Naive B cell (primary cell): ENCODE data around the gene UGT2A3. TPM values are rescaled to one million over a fixed set of nuclear protein-coding genes. Genes with fewer than 3 reads are reported as not detected.
"Not testable (repeated sequence)": the region's sequence is repeated elsewhere in the genome, so short reads cannot be mapped to it uniquely, and the experiment has no call there.

Experiments
- ATAC-seq, 2 donors: fragments of 150-1000 bp; cut with Tn5 transposase; 2 replicates each; pipeline ENCODE4 v1.10.0; 2021; ENCODE audit warnings: low read depth in 2 of 2, mild to moderate bottlenecking in 2 of 2, moderate library complexity in 2 of 2
- DNase-seq: peaks from one replicate; pipeline ENCODE4 v3.0.0; 2022
- H3K27ac Mint-ChIP-seq, 6 donors: one replicate each; pipeline ENCODE4 v1.8.0; 2020 to 2022; ENCODE audit warnings: mild to moderate bottlenecking in 6 of 6, mixed read lengths in 6 of 6, moderate library complexity in 5 of 6, inconsistent platforms in 2 of 6
- H3K27me3 Mint-ChIP-seq, 3 donors: one replicate each; pipeline ENCODE4 v1.8.0; 2021 to 2022; ENCODE audit warnings: mixed read lengths in 3 of 3, mild to moderate bottlenecking in 1 of 3
- H3K36me3 Mint-ChIP-seq, 2 donors: one replicate each; pipeline ENCODE4 v1.8.0; 2020 to 2022; ENCODE audit warnings: mixed read lengths in 2 of 2, inconsistent platforms in 1 of 2, mild to moderate bottlenecking in 1 of 2
- H3K4me1 Mint-ChIP-seq, 3 donors: one replicate each; pipeline ENCODE4 v1.8.0; 2020 to 2022; ENCODE audit warnings: mixed read lengths in 3 of 3, inconsistent platforms in 1 of 3, mild to moderate bottlenecking in 1 of 3, moderate library complexity in 1 of 3
- H3K4me3 Mint-ChIP-seq, 8 donors: one replicate each; pipeline ENCODE4 v1.8.0; 2020 to 2022; ENCODE audit warnings: mild to moderate bottlenecking in 8 of 8, mixed read lengths in 8 of 8, moderate library complexity in 8 of 8, inconsistent platforms in 2 of 8
- H3K9me3 Mint-ChIP-seq, 7 donors: one replicate each; pipeline ENCODE4 v1.8.0; 2020 to 2022; ENCODE audit warnings: mixed read lengths in 7 of 7, mild to moderate bottlenecking in 5 of 7, inconsistent platforms in 2 of 7, moderate library complexity in 1 of 7
- polyA plus RNA-seq, 6 donors: library from polyadenylated mRNA; unstranded; fragments of 300-500 nt; fragmentation: Illumina TruSeq; gene quantifications; one replicate each; pipeline ENCODE4 v1.2.3, GENCODE V29; 2021; ENCODE audit warnings: low read depth in 6 of 6

UGT2A3 gene
- polyA plus RNA-seq, result not detected

DNA sequence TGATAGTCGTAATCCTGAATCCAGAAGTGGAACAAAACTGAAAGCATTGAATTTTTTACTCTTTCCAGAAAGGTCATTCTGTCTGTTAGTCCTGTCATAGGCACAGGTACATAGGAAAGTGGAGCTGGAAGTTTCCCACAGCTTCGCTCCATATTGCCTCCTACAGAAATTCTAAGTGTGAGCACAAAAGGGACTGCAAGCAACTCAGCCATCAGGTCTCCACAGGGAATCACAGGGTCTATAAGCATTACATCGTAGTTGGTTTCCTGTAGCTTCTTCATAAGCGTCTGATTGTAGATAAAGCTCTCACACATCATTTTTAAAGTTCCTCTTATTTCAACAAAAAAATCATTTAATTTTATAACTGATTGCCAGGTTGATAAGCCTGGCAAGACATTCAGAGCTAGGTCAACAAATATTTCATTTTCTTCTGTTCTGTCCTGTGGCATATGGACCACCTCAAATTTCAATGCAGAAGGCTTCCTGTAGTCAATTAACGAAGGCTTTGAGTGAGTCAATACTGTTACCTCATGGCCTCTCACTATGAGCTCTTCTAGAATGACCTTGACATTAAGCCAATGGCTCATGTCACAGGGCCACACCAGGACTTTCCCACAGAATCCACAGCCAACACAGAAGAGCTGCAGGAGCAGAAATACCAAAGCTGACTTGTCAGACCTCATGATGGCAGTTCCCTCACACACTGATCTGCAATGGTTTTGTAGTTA is at the start of gene UGT2A3:
TSS of gene UGT2A3 (minus strand) at position 727 of the 728 bp plus-strand sequence. CDS start at position 683, 44 bp downstream.
- DNase-seq (no peak), ATAC-seq (no peak)
- H3K27me3 Mint-ChIP-seq, result no peaks in the 10 kb centered on the region
- H3K4me3 Mint-ChIP-seq, result no peak within 1 kb of the TSS
- peak within 1 kb of the TSS in 1 of 6 donors; percentile 7 for H3K27ac Mint-ChIP-seq
- H3K9me3 Mint-ChIP-seq, result peaks cover 0 to 4% (median 0%) of the 10 kb centered on the region in 7 donors
- no peaks in the 10 kb centered on the region for H3K36me3 Mint-ChIP-seq
- H3K4me1 Mint-ChIP-seq, result peaks cover 0 to 3% (median 0%) of the 10 kb centered on the region in 3 donors

DNA sequence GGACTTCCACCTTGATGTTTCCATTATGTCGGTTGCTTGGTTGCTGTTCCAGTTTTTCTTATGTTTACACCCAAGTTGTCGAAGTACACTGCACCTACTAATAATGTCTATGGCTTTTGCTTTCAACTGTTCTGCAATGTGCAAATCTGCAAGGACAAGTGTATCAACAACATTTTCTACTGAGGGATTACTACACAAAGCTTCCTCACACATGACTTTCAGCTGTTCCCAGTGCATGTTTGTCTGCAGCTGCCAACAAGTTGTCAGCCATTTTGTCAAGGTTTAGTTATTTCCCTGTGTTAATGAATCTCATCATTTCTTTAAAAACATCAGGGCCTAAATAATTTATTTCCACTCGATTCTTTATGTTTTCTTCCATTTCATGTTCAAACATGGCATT is 45.4 kb upstream of the UGT2A3 start:
- H3K4me1 Mint-ChIP-seq, result no peaks in the 10 kb centered on the region
- ATAC-seq (no peak), DNase-seq (no peak)
- H3K36me3 Mint-ChIP-seq, result no peaks in the 10 kb centered on the region
- no peak overlapping the region for H3K27ac Mint-ChIP-seq
- H3K4me3 Mint-ChIP-seq, result no peak overlapping the region
- H3K27me3 Mint-ChIP-seq, result no peaks in the 10 kb centered on the region
- peaks cover 0 to 5% (median 2%) of the 10 kb centered on the region in 7 donors for H3K9me3 Mint-ChIP-seq

DNA sequence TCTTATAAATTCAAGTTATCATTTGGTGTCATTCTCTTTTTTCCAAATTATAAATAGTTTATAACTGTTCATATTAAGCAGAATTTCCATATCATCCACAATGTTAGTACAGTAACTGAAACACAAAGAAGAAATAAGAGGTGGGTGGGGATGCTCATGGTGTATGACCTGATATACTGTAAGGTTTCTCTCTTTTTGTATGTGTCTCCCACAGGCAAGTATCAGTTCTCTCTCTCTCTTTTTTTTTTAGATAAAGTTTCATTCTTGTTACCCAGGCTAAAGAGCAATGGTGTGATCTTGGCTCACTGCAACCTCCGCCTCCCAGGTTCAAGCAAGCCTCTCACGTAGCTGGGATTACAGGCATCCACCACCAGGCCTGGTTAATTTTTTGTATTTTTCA is 43.7 kb upstream of the UGT2A3 start:
- Mint-ChIP-seq H3K36me3 (no peaks in the 10 kb centered on the region), H3K4me3 (no peak overlapping the region), H3K27ac (no peak overlapping the region), H3K4me1 (no peaks in the 10 kb centered on the region), H3K27me3 (no peaks in the 10 kb centered on the region), H3K9me3 (peaks cover 0 to 5% (median 2%) of the 10 kb centered on the region in 7 donors)
- no peak for DNase-seq
- ATAC-seq, result no peak

DNA sequence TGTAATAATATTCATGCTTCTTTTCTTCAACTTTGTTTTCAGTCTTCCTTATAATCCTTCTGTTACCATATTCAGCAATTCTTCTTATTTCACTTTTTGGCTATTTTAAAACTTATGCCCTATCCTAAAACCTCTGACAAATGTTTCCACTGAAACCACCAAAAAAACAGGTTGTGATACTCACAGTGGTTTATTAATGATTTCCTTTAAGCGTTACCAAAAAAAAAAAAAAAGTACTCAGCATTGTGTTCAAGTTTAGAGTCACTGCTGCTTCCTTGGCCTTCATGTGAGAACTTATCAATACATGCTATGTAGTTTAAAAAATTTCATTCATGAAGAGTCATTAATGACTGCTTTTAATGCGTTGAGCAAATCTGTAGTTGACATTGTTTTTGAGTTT is 35.4 kb upstream of the UGT2A3 start:
- H3K9me3 Mint-ChIP-seq, result peaks cover 2 to 13% (median 5%) of the 10 kb centered on the region in 7 donors
- ATAC-seq, result no peak
- no peaks in the 10 kb centered on the region for H3K4me1 Mint-ChIP-seq
- H3K36me3 Mint-ChIP-seq, result no peaks in the 10 kb centered on the region
- no peak for DNase-seq
- no peak overlapping the region for H3K4me3 Mint-ChIP-seq
- H3K27ac Mint-ChIP-seq, result no peak overlapping the region
- no peaks in the 10 kb centered on the region for H3K27me3 Mint-ChIP-seq

DNA sequence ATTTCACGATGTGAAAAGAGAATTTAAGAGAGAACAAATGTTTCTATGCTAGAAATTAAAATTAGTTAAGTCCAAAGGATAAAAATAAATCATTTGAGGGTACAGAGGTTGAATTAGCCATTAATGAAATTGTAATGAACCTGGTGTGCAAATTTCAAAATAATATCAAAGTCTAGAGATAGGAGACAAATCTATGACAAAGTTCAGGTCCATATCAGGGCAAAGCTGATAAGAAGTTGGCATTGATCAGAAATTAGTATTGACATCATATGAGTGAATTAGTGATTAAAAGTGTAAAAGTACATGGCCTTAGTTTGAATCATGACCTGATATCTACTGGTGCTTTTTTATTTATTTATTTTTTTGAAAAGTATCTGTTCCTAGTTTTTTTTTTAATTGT is 33.8 kb upstream of the UGT2A3 start:
- Mint-ChIP-seq H3K27me3 (no peaks in the 10 kb centered on the region), H3K4me1 (no peaks in the 10 kb centered on the region), H3K27ac (no peak overlapping the region), H3K36me3 (no peaks in the 10 kb centered on the region), H3K9me3 (peaks cover 2 to 13% (median 5%) of the 10 kb centered on the region in 7 donors), H3K4me3 (no peak overlapping the region)
- DNase-seq (no peak), ATAC-seq (no peak)

DNA sequence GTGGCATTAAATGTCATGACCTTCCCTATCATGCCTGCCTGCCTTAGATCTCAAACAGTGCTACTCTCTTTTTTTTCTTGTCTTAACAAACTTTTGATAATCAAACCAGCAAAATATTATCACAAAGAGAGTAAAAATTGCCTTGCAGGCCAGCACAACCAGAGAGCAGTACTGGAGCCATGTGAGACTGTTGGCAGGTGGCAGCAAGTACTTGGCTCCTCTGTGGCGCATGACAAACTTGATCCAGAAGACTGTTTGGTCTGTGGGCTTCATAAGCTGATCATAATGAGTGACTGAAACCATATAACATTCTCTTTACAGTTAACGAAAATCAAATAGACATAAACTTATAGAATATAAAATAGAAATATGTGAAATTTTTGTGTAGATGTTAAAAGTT is 33.3 kb upstream of the UGT2A3 start:
- ATAC-seq, result no peak

DNA sequence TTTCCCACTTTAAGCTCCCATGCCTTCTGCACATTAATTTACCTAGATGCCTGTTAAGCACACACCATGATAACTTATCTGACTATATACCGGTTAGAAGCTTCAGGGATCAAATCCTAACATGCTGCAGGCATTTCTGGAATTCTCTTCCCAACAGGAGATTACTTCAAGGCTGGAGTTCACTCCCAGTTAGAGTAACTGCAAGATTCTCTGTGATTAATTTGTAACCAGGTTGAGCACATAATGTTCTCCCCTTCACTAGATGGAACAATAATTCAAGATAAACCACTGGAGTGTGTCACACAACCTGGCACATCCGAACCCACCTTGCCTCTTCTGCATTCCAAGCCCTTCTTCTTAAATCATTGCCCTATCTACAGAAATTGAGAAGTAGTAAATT is 11.8 kb upstream of the UGT2A3 start:
- DNase-seq, result no peak
- Mint-ChIP-seq H3K36me3 (peaks cover 0 to 7% of the 10 kb centered on the region in 2 donors), H3K27ac (no peak overlapping the region), H3K27me3 (no peaks in the 10 kb centered on the region), H3K4me1 (no peaks in the 10 kb centered on the region), H3K9me3 (peaks cover 0 to 13% (median 5%) of the 10 kb centered on the region in 7 donors), H3K4me3 (no peak overlapping the region)
- ATAC-seq, result no peak

More for the DNA sequence above, 33.3 kb upstream of the UGT2A3 start:
- Mint-ChIP-seq H3K27ac (no peak overlapping the region), H3K4me3 (no peak overlapping the region), H3K27me3 (no peaks in the 10 kb centered on the region), H3K9me3 (peaks cover 2 to 13% (median 5%) of the 10 kb centered on the region in 7 donors), H3K4me1 (no peaks in the 10 kb centered on the region), H3K36me3 (no peaks in the 10 kb centered on the region)
- DNase-seq, result no peak

DNA sequence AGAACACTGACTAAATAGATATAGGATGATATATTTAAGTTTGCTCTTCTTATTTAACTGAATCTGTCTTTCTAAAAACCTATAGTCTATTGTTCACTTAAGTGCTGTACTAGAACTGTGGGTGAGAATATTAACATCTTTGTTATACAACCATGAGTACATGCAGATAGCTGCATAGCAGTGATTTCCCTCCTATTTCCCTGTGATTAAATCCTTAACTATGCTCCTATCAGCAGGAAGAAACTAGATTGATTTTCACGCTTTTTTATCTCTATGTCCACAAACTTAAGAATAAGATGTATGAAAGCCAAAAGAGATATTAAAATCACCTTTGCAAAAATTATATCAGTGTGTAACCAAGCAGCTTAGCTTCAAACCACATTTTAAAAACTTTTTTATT is 11.3 kb upstream of the UGT2A3 start:
- H3K9me3 Mint-ChIP-seq, result peaks cover 0 to 11% (median 5%) of the 10 kb centered on the region in 7 donors
- H3K27ac Mint-ChIP-seq, result no peak overlapping the region
- no peak for ATAC-seq
- no peaks in the 10 kb centered on the region for H3K4me1 Mint-ChIP-seq
- H3K36me3 Mint-ChIP-seq, result peaks cover 0 to 7% of the 10 kb centered on the region in 2 donors
- H3K27me3 Mint-ChIP-seq, result no peaks in the 10 kb centered on the region
- no peak for DNase-seq
- no peak overlapping the region for H3K4me3 Mint-ChIP-seq

DNA sequence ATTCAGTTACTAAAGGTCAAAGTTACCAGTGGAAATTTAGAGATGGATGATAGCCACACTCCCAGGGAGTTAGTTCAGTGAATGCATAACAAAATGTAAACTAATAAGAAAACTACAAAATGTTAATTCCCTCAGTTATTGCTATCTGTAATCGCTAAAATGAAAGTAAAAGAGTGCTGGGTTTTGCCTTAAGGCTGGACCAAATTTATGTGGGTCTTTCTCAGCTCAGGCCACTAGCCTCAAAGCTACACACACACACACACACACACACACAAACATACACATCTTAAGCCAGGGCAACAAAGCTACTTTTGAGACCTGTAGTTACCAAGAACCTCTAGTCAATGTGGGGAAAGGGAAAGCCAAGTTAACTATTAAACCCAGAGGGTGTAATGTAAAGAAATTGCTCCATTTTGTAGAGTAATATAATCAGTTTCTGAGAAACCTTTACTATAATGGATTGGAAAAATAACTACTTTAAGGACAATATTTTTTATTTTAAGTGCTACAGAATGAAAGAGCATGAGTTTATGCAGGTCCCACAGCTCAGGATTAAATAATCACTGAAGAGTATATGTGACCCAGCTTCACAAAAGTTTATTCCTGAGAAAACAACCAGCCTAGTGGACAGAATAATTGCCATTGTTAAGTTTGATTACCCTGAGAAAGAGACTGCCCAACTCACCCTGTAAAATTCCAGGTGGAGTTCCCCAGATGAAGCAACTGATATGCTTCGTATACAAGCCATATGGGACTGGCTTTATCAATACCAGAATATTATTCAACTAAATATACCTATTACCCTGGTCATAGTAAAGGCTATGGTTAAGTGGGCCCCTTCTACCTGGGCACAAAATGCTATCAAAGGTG is 8.9 kb upstream of the UGT2A3 start:
- Mint-ChIP-seq H3K4me3 (no peak overlapping the region), H3K9me3 (peaks cover 0 to 9% (median 0%) of the 10 kb centered on the region in 7 donors), H3K27me3 (no peaks in the 10 kb centered on the region), H3K36me3 (no peaks in the 10 kb centered on the region), H3K27ac (no peak overlapping the region), H3K4me1 (no peaks in the 10 kb centered on the region)
- no peak for ATAC-seq
- no peak for DNase-seq

DNA sequence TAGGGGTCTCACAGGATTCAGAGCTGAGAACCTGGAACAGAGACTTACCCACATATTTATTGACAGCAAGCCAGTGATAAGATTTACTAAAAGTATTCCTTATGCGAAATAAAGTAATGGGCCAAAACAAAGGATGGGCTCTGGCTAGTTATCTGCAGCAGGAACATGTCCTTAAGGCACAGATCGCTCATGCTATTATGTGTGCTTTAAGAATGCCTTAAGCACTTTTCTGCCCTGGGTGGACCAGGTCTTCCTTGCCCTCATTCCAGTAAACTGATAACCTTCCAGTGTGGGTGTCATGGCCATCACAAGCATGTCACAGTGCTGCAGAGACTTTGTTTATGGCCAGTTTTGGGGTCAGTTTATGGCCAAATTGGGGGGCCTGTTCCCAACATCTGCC is 7.5 kb upstream of the UGT2A3 start:
- ATAC-seq, H3K27me3 Mint-ChIP-seq, H3K9me3 Mint-ChIP-seq: not testable (repeated sequence)

DNA sequence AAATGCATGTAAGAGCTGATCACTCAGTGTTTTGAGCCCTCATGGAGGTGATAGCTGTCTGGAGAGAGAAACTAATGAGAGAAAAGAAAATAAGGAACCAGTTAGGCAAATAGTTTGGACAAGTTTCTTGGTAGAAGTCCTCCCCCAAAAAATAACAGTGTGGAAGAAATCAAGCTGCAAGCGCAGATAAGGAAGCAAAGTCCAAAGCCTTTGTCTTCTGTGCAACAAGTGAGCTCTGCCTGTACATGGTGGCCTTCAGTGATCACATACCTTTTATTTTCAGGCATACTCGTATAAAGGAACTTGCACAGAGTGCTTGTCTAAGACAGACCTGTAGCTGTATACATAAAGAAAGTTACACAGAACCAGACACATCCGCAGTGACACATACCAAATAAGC is 2.5 kb upstream of the UGT2A3 start:
- Mint-ChIP-seq H3K36me3 (no peaks in the 10 kb centered on the region), H3K27ac (no peak overlapping the region), H3K4me3 (no peak overlapping the region), H3K4me1 (peaks cover 0 to 3% (median 0%) of the 10 kb centered on the region in 3 donors), H3K9me3 (peaks cover 0 to 4% (median 0%) of the 10 kb centered on the region in 7 donors), H3K27me3 (no peaks in the 10 kb centered on the region)
- ATAC-seq, result no peak
- no peak for DNase-seq

More for the DNA sequence above, 7.5 kb upstream of the UGT2A3 start:
- H3K36me3 Mint-ChIP-seq, H3K4me1 Mint-ChIP-seq, DNase-seq, H3K27ac Mint-ChIP-seq, H3K4me3 Mint-ChIP-seq: not testable (repeated sequence)

DNA sequence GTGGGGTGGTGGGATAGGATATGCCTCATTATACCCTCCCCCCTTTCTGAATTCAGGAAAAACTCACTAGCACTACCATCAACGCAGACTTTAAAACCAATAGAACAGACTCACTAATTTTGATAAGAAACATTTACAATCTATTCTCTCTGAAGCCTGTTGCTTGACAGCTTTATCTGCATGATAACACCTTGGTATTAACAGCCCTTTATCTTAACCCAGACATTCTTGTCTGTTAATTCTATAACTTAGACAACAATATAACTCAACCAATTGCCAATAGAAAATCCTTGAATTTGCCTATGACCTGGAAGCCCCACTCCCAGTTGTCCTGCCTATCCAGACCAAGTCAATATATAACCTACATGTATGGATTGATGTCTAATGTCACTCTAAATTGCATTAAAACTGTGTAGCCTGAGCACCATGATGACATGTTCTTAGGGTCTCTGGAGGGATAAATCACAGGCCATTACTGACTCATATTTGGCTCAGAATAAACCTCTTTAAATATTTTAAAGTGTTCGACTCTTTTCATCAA is 1.5 kb upstream of the UGT2A3 start:
- no peak for ATAC-seq
- Mint-ChIP-seq H3K36me3 (no peaks in the 10 kb centered on the region), H3K4me3 (no peak overlapping the region), H3K4me1 (peaks cover 0 to 3% (median 0%) of the 10 kb centered on the region in 3 donors), H3K27me3 (no peaks in the 10 kb centered on the region), H3K9me3 (peaks cover 0 to 4% (median 0%) of the 10 kb centered on the region in 7 donors), H3K27ac (no peak overlapping the region)
- DNase-seq, result no peak

DNA sequence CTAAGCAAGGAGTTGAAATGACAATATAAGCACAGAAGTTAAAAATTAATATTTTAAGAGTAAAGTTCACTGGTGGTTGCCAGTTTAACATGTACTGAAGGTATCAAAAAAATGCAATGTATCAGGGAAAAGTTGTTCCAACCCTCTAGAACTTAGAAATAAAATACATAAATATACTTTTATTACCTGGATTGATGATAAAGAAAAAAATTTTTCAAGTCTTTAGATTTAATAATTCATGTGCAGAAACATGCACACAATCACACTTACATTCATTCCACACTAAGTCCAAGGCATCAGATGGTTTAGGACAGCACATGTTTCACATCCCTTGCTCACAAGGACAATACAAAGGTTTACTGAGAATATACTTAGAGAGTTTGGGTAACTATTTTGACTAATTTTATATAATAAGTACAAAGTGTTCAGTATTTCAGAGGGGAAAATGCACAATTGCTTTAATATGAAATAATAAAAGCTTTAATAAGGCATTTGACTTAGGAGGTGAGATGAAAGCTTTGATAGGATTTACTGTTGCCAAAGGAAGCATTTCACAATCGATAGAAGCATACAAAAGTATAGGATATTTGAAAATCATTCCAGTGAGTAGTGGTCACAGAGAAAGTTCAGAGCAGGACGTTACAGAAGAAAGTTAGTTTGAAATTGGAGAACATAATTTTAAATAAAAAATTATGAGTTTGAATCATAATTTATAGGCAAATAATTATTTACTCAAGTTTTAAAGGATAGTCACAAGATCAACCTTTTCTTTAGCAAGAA is 392 bp upstream of the UGT2A3 start:
- Mint-ChIP-seq H3K27me3 (no peaks in the 10 kb centered on the region), H3K4me1 (peaks cover 0 to 3% (median 0%) of the 10 kb centered on the region in 3 donors), H3K4me3 (no peak overlapping the region), H3K36me3 (no peaks in the 10 kb centered on the region), H3K9me3 (peaks cover 0 to 4% (median 0%) of the 10 kb centered on the region in 7 donors), H3K27ac (peak overlapping the region in 1 of 6 donors; percentile 7)
- no peak for DNase-seq
- no peak for ATAC-seq
